Measurements from ENCODE around the gene KAT5. TPM values are rescaled to one million over a fixed set of nuclear protein-coding genes. Genes with fewer than 3 reads are reported as not detected.
"Not testable (repeated sequence)": the region's sequence is repeated elsewhere in the genome, so short reads cannot be mapped to it uniquely, and the experiment has no call there.

The KAT5 gene
- total RNA-seq, 2 donors from 2014 or later: 48.5 to 48.8 TPM

- Histone ChIP-seq H3K9ac (ENCODE audit: extremely low read depth, low read length, poor library complexity, severe bottlenecking) (no peak overlapping the region), H3K27me3 (ENCODE audit: control insufficient read depth, insufficient read depth, low read length, poor library complexity, severe bottlenecking) (peaks cover 9% of the 10 kb centered on the region), H3K36me3 (ENCODE audit: control insufficient read depth, insufficient read depth, low read length) (no peaks in the 10 kb centered on the region), H3K27ac (ENCODE audit: low read depth, low read length) (no peak overlapping the region), H3K4me3 (ENCODE audit: low read length) (no peak overlapping the region), H3K9me3 (ENCODE audit: control insufficient read depth, low read length) (no peaks in the 10 kb centered on the region), H3K4me1 (ENCODE audit: control insufficient read depth, insufficient read depth, low read length) (no peaks in the 10 kb centered on the region)
- 90 to 96% methylated on average over 10 to 15 of the region's 15 CpGs for WGBS, 2 experiments (ENCODE audit: insufficient coverage in 1 of 2, insufficient read length in 1 of 2)
- no peak overlapping the region for H3K4me3 Mint-ChIP-seq
- H3K36me3 Mint-ChIP-seq (ENCODE audit: low read depth): no peaks in the 10 kb centered on the region
- DNase-seq: no peak
- H3K27me3 Mint-ChIP-seq (ENCODE audit: insufficient read depth): peaks cover 44% of the 10 kb centered on the region
- no peak overlapping the region for H3K27ac Mint-ChIP-seq
- peaks cover 4% of the 10 kb centered on the region for H3K9me3 Mint-ChIP-seq
- H3K4me1 Mint-ChIP-seq: no peaks in the 10 kb centered on the region
- TF ChIP-seq CTCF (conservative IDR thresholded peaks at IDR 0.05): no peak
Measured at GRCh38 chr11:65727865-65728264, 15.8 kb downstream of the KAT5 start.

- Histone ChIP-seq H3K4me3 (ENCODE audit: low read length) (no peak overlapping the region), H3K4me1 (ENCODE audit: control insufficient read depth, insufficient read depth, low read length) (no peaks in the 10 kb centered on the region), H3K9me3 (ENCODE audit: control insufficient read depth, low read length) (peaks cover 2% of the 10 kb centered on the region), H3K27ac (ENCODE audit: low read depth, low read length) (no peak overlapping the region), H3K27me3 (ENCODE audit: control insufficient read depth, insufficient read depth, low read length, poor library complexity, severe bottlenecking) (no peaks in the 10 kb centered on the region), H3K9ac (ENCODE audit: extremely low read depth, low read length, poor library complexity, severe bottlenecking) (no peak overlapping the region), H3K36me3 (ENCODE audit: control insufficient read depth, insufficient read depth, low read length) (no peaks in the 10 kb centered on the region)
- no peak for DNase-seq
- WGBS, 2 experiments (ENCODE audit: insufficient coverage in 1 of 2, insufficient read length in 1 of 2): 47 to 73% methylated on average over 2 to 5 of the region's 5 CpGs
- no peaks in the 10 kb centered on the region for H3K4me1 Mint-ChIP-seq
- peaks cover 16% of the 10 kb centered on the region for H3K9me3 Mint-ChIP-seq
- no peak overlapping the region for H3K4me3 Mint-ChIP-seq
- TF ChIP-seq CTCF (conservative IDR thresholded peaks at IDR 0.05): no peak
- no peaks in the 10 kb centered on the region for H3K36me3 Mint-ChIP-seq (ENCODE audit: low read depth)
- H3K27ac Mint-ChIP-seq: no peak overlapping the region
- peaks cover 38% of the 10 kb centered on the region for H3K27me3 Mint-ChIP-seq (ENCODE audit: insufficient read depth)
Measured at GRCh38 chr11:65730461-65730860, 18.4 kb downstream of the KAT5 start.

- peaks cover 35% of the 10 kb centered on the region for H3K27me3 Mint-ChIP-seq (ENCODE audit: insufficient read depth)
- not testable (repeated sequence) for H3K27ac Mint-ChIP-seq; H3K36me3 ChIP-seq (ENCODE audit: control insufficient read depth, insufficient read depth, low read length); H3K4me3 Mint-ChIP-seq; H3K4me3 ChIP-seq (ENCODE audit: low read length); H3K27me3 ChIP-seq (ENCODE audit: control insufficient read depth, insufficient read depth, low read length, poor library complexity, severe bottlenecking); H3K36me3 Mint-ChIP-seq (ENCODE audit: low read depth); DNase-seq; H3K4me1 Mint-ChIP-seq; H3K9ac ChIP-seq (ENCODE audit: extremely low read depth, low read length, poor library complexity, severe bottlenecking); H3K27ac ChIP-seq (ENCODE audit: low read depth, low read length); H3K4me1 ChIP-seq (ENCODE audit: control insufficient read depth, insufficient read depth, low read length)
- peaks cover 20% of the 10 kb centered on the region for H3K9me3 ChIP-seq (ENCODE audit: control insufficient read depth, low read length)
- 80 to 83% methylated on average over 4 of the region's 4 CpGs for WGBS, 2 experiments (ENCODE audit: insufficient coverage in 1 of 2, insufficient read length in 1 of 2)
- H3K9me3 Mint-ChIP-seq: peaks cover 46% of the 10 kb centered on the region
Measured at GRCh38 chr11:65735111-65735510, 23.1 kb downstream of the KAT5 start.

- no peak for DNase-seq
- H3K27ac Mint-ChIP-seq: no peak overlapping the region
- no peak overlapping the region for H3K4me3 ChIP-seq (ENCODE audit: low read length)
- no peaks in the 10 kb centered on the region for H3K36me3 ChIP-seq (ENCODE audit: control insufficient read depth, insufficient read depth, low read length)
- TF ChIP-seq CTCF (conservative IDR thresholded peaks at IDR 0.05): no peak
- no peaks in the 10 kb centered on the region for H3K36me3 Mint-ChIP-seq (ENCODE audit: low read depth)
- H3K27me3 Mint-ChIP-seq (ENCODE audit: insufficient read depth): peaks cover 41% of the 10 kb centered on the region
- no peak overlapping the region for H3K27ac ChIP-seq (ENCODE audit: low read depth, low read length)
- H3K4me3 Mint-ChIP-seq: no peak overlapping the region
- H3K4me1 Mint-ChIP-seq: no peaks in the 10 kb centered on the region
- peaks cover 20% of the 10 kb centered on the region for H3K9me3 ChIP-seq (ENCODE audit: control insufficient read depth, low read length)
- H3K9ac ChIP-seq (ENCODE audit: extremely low read depth, low read length, poor library complexity, severe bottlenecking): no peak overlapping the region
- peaks cover 44% of the 10 kb centered on the region for H3K9me3 Mint-ChIP-seq
- H3K4me1 ChIP-seq (ENCODE audit: control insufficient read depth, insufficient read depth, low read length): no peaks in the 10 kb centered on the region
- no peaks in the 10 kb centered on the region for H3K27me3 ChIP-seq (ENCODE audit: control insufficient read depth, insufficient read depth, low read length, poor library complexity, severe bottlenecking)
Measured at GRCh38 chr11:65736810-65737209, 24.8 kb downstream of the KAT5 start.

Measured in endodermal cell (in vitro differentiated cells).